Mesenchymal stem cell (in vitro differentiated cells and primary cell): Measurements from ENCODE around the gene FNTB.

ENCODE experiments used
- DNase-seq: peaks from one replicate; pipeline ENCODE4 v3.0.0-alpha.2; 2013
- H2AFZ ChIP-seq: one replicate; pipeline ENCODE4 v1.6.1; 2013; ENCODE audit warnings: low read depth, mild to moderate bottlenecking, control low read depth, inconsistent platforms, low read length, moderate library complexity
- H2AK5ac ChIP-seq: 2 replicates; pipeline ENCODE4 v1.6.1; 2013; ENCODE audit warnings: low read length, moderate library complexity, mild to moderate bottlenecking, inconsistent platforms; ENCODE audit not compliant: severe bottlenecking
- H2BK120ac ChIP-seq: one replicate; pipeline ENCODE4 v1.6.1; 2013; ENCODE audit warnings: low read depth, mild to moderate bottlenecking, inconsistent platforms, low read length, moderate library complexity
- H2BK12ac ChIP-seq, 2 experiments: one replicate each; pipeline ENCODE4 v1.6.1; 2013; ENCODE audit warnings: inconsistent platforms in 2 of 2, low read length in 2 of 2, mild to moderate bottlenecking in 2 of 2, moderate library complexity in 2 of 2, control low read depth in 1 of 2
- H2BK15ac ChIP-seq: one replicate; pipeline ENCODE4 v1.6.1; 2013; ENCODE audit warnings: mild to moderate bottlenecking, low read depth, inconsistent platforms; ENCODE audit not compliant: poor library complexity, severe bottlenecking
- H2BK5ac ChIP-seq: 2 replicates; pipeline ENCODE4 v1.6.1; 2013; ENCODE audit warnings: low read depth, mild to moderate bottlenecking, low read length, control low read depth, inconsistent platforms; ENCODE audit not compliant: poor library complexity, severe bottlenecking
- H3K14ac ChIP-seq, 2 experiments: one replicate each; pipeline ENCODE4 v1.6.1; 2013; ENCODE audit warnings: inconsistent platforms in 2 of 2, low read length in 2 of 2, control low read depth in 1 of 2, mild to moderate bottlenecking in 1 of 2, moderate library complexity in 1 of 2
- H3K18ac ChIP-seq, 2 experiments: one replicate each; pipeline ENCODE4 v1.6.1; 2013; ENCODE audit warnings: inconsistent platforms in 2 of 2, low read length in 2 of 2, control low read depth in 1 of 2, low read depth in 1 of 2, mild to moderate bottlenecking in 1 of 2
- H3K23ac ChIP-seq, 2 experiments: one replicate each; pipeline ENCODE4 v1.6.1; 2013; ENCODE audit warnings: inconsistent platforms in 2 of 2, low read length in 2 of 2, mild to moderate bottlenecking in 2 of 2, moderate library complexity in 2 of 2, control low read depth in 1 of 2
- H3K27ac ChIP-seq: 2 replicates; pipeline ENCODE4 v1.5.1; 2013; ENCODE audit warnings: mild to moderate bottlenecking, moderate library complexity, low read length, control low read depth, inconsistent platforms; ENCODE audit not compliant: poor library complexity, severe bottlenecking
- H3K27me3 ChIP-seq, 2 experiments: 2 replicates each; pipeline versions ENCODE4 v1.6.1 to v1.7.0; 2013; ENCODE audit warnings: low read length in 2 of 2, mild to moderate bottlenecking in 2 of 2, moderate library complexity in 2 of 2, control low read depth in 1 of 2, inconsistent platforms in 1 of 2; ENCODE audit not compliant: control insufficient read depth in 1 of 2, insufficient read depth in 1 of 2
- H3K36me3 ChIP-seq, 2 experiments: 2 replicates each; pipeline versions ENCODE4 v1.6.1 to v1.7.0; 2013; ENCODE audit warnings: low read length in 2 of 2, control low read depth in 1 of 2, inconsistent platforms in 1 of 2, low read depth in 1 of 2, mild to moderate bottlenecking in 1 of 2; ENCODE audit not compliant: insufficient read depth in 2 of 2, control insufficient read depth in 1 of 2
- H3K4ac ChIP-seq, 2 experiments: one replicate each; pipeline ENCODE4 v1.6.1; 2013; ENCODE audit warnings: inconsistent platforms in 2 of 2, low read length in 2 of 2, mild to moderate bottlenecking in 2 of 2, moderate library complexity in 2 of 2, control low read depth in 1 of 2, low read depth in 1 of 2
- H3K4me1 ChIP-seq: 2 replicates; pipeline ENCODE4 v1.6.1; 2013; ENCODE audit warnings: low read depth, low read length, control low read depth; ENCODE audit not compliant: control insufficient read depth, insufficient read depth
- H3K4me2 ChIP-seq: 2 replicates; pipeline ENCODE4 v1.6.1; 2013; ENCODE audit warnings: low read length, mild to moderate bottlenecking, inconsistent platforms; ENCODE audit not compliant: poor library complexity, severe bottlenecking
- H3K4me3 ChIP-seq, 2 experiments: 2 replicates each; pipeline versions ENCODE4 v1.5.1 to v1.7.0; 2013; ENCODE audit warnings: low read length in 2 of 2, mild to moderate bottlenecking in 2 of 2, control low read depth in 1 of 2, low read depth in 1 of 2; ENCODE audit not compliant: insufficient read depth in 1 of 2
- H3K79me1 ChIP-seq: replicated peaks from 2 replicates; pipeline ENCODE4 v1.6.1; 2013; ENCODE audit warnings: mild to moderate bottlenecking, control low read depth, low read length, inconsistent platforms; ENCODE audit not compliant: poor library complexity, severe bottlenecking
- H3K9ac ChIP-seq: 2 replicates; pipeline ENCODE4 v1.7.0; 2013; ENCODE audit warnings: mild to moderate bottlenecking, low read length, moderate library complexity
- H3K9me3 ChIP-seq: 2 replicates; pipeline ENCODE4 v1.7.0; 2013; ENCODE audit warnings: mild to moderate bottlenecking, low read length; ENCODE audit not compliant: control insufficient read depth
- H4K8ac ChIP-seq: one replicate; pipeline ENCODE4 v1.6.1; 2013; ENCODE audit warnings: inconsistent platforms, mild to moderate bottlenecking, low read length, moderate library complexity
- H4K91ac ChIP-seq: one replicate; pipeline ENCODE4 v1.6.1; 2013; ENCODE audit warnings: mild to moderate bottlenecking, low read length, inconsistent platforms
- WGBS: methylation state at CpG from one replicate; pipeline ENCODE4 v1.1.7; 2013; ENCODE audit warnings: mixed read lengths; 5-methylcytosine and 5-hydroxymethylcytosine counted together

The FNTB gene

DNA sequence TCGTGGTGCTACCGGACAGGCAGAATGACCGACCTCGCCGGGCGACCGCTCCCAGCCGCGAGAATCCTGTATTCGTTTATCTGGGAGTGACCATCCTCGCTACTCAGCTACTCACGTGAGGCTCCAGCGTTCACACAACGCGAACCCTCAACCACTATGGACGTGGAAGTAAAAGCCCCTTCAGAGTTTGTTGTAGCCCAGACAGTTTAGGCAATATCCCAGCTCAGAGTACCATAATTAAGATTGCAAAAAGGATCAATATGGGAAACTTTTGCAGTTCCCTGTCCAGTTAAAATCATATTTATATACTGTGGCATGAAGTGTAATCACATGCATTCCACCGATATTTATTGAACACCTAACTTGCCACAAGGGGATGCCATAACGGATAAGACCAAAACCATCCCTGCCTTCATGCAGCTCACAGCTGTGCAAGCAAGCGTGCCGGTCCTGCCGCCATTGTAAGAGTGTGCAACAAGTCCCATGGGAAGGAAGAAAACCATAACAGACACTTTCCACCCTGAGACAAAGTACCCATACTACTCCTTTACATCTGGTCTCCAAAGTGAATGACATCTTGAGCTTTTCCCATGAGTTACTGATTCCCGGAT is 116.6 kb downstream of the FNTB start:
- no peak overlapping the region for H2BK120ac ChIP-seq

GRCh38 chr14:65104791-65105190 is 118.1 kb downstream of the FNTB start:
- WGBS = no CpG with 5 or more reads among the region's 3 CpGs
- no peak overlapping the region for H2BK5ac ChIP-seq

More for the DNA sequence above, 116.6 kb downstream of the FNTB start:
- peaks cover 2% of the 10 kb centered on the region for H3K4me1 ChIP-seq
- no peak overlapping the region for H3K27ac ChIP-seq
- H3K23ac ChIP-seq = no peak overlapping the region
- no peaks in the 10 kb centered on the region for H3K9me3 ChIP-seq
- peak; percentile 25 for DNase-seq
- peak overlapping the region; percentile 40 for H4K8ac ChIP-seq
- peak overlapping the region in 1 of 2 experiments; percentile 82 for H3K4ac ChIP-seq
- peak overlapping the region; percentile 90 for H3K4me2 ChIP-seq
- H4K91ac ChIP-seq = no peak overlapping the region
- no peak overlapping the region for H2BK5ac ChIP-seq
- H2AK5ac ChIP-seq = no peak overlapping the region
- no peaks in the 10 kb centered on the region for H3K27me3 ChIP-seq
- peak overlapping the region in 1 of 2 experiments; percentile 53 for H3K14ac ChIP-seq
- no peak overlapping the region for H2BK15ac ChIP-seq
- peaks cover 1% of the 10 kb centered on the region for H3K79me1 ChIP-seq
- 8% methylated on average over 22 of the region's 22 CpGs for WGBS
- peaks cover 0 to 7% of the 10 kb centered on the region in 2 experiments for H3K36me3 ChIP-seq
- H3K4me3 ChIP-seq = peak overlapping the region; percentile 75 to 90
- H2AFZ ChIP-seq = peak overlapping the region; percentile 33
- no peak overlapping the region for H2BK12ac ChIP-seq
- peak overlapping the region; percentile 64 to 77 for H3K18ac ChIP-seq
- H3K9ac ChIP-seq = peak overlapping the region; percentile 87

DNA sequence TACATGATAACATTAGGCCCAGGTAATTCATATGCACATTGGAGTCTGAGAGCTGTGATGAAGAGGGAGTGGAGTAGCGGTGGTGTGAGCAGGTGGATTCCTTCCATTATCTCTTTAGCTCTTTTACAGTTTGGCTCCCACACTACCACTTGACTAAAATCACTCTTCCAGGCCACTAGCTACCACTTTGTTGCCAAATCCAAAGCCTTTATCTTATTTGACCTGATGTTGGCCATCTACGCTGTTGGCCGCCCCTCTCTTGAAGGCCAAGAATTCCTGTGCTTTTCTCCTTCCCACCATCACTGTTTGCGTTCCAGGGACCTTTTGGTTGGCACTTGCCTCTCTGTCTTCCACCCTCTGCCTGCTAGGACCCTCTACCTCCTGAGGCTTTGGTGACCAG is 119.6 kb downstream of the FNTB start:
- Histone ChIP-seq H3K79me1 (no peaks in the 10 kb centered on the region), H2BK120ac (no peak overlapping the region), H4K8ac (no peak overlapping the region), H3K23ac (no peak overlapping the region), H3K27me3 (peaks cover 2 to 7% of the 10 kb centered on the region in 2 experiments), H3K9me3 (no peaks in the 10 kb centered on the region), H2BK5ac (no peak overlapping the region), H2AK5ac (no peak overlapping the region), H3K36me3 (no peaks in the 10 kb centered on the region), H3K4ac (no peak overlapping the region), H3K4me1 (peaks cover 2% of the 10 kb centered on the region), H3K4me2 (no peak overlapping the region), H3K4me3 (no peak overlapping the region), H3K18ac (no peak overlapping the region), H3K9ac (no peak overlapping the region), H2BK15ac (no peak overlapping the region), H3K14ac (no peak overlapping the region), H2BK12ac (no peak overlapping the region), H3K27ac (no peak overlapping the region), H4K91ac (no peak overlapping the region), H2AFZ (no peak overlapping the region)
- 94% methylated on average over 3 of the region's 4 CpGs for WGBS
- DNase-seq = no peak

More at GRCh38 chr14:65104791-65105190, 118.1 kb downstream of the FNTB start:
- no peak overlapping the region for H3K23ac ChIP-seq
- DNase-seq = no peak
- no peaks in the 10 kb centered on the region for H3K9me3 ChIP-seq
- H3K14ac ChIP-seq = no peak overlapping the region
- H2BK120ac ChIP-seq = no peak overlapping the region
- no peak overlapping the region for H3K4me2 ChIP-seq
- H2AK5ac ChIP-seq = no peak overlapping the region
- H3K27me3 ChIP-seq = peaks cover 0 to 4% of the 10 kb centered on the region in 2 experiments
- H3K9ac ChIP-seq = no peak overlapping the region
- peaks cover 0 to 2% of the 10 kb centered on the region in 2 experiments for H3K36me3 ChIP-seq
- no peak overlapping the region for H3K4me3 ChIP-seq
- H4K91ac ChIP-seq = peak overlapping the region; percentile 55
- H2BK15ac ChIP-seq = no peak overlapping the region
- no peak overlapping the region for H3K27ac ChIP-seq
- peaks cover 2% of the 10 kb centered on the region for H3K4me1 ChIP-seq
- H4K8ac ChIP-seq = no peak overlapping the region
- no peak overlapping the region for H3K4ac ChIP-seq
- H2AFZ ChIP-seq = no peak overlapping the region
- no peak overlapping the region for H2BK12ac ChIP-seq
- peaks cover 1% of the 10 kb centered on the region for H3K79me1 ChIP-seq
- H3K18ac ChIP-seq = peak overlapping the region in 1 of 2 experiments; percentile 30

GRCh38 chr14:65106736-65107135 is 120.0 kb downstream of the FNTB start:
- Histone ChIP-seq H3K36me3 (no peaks in the 10 kb centered on the region), H3K4me1 (peaks cover 2% of the 10 kb centered on the region), H2BK120ac (no peak overlapping the region), H3K23ac (no peak overlapping the region), H3K79me1 (no peaks in the 10 kb centered on the region), H3K9ac (no peak overlapping the region), H3K9me3 (no peaks in the 10 kb centered on the region), H3K27ac (no peak overlapping the region), H3K14ac (no peak overlapping the region), H2BK12ac (no peak overlapping the region), H2BK5ac (no peak overlapping the region), H3K4ac (no peak overlapping the region), H3K18ac (no peak overlapping the region), H3K4me3 (no peak overlapping the region), H2AFZ (no peak overlapping the region), H2BK15ac (no peak overlapping the region), H3K27me3 (peaks cover 5 to 7% of the 10 kb centered on the region in 2 experiments), H4K8ac (no peak overlapping the region), H3K4me2 (no peak overlapping the region), H4K91ac (no peak overlapping the region), H2AK5ac (no peak overlapping the region)
- WGBS = 69% methylated on average over 1 of the region's 1 CpG
- no peak for DNase-seq
